Kidney (tissue), 14 donors: ENCODE data around the gene GRID1. TPM values are rescaled to one million over a fixed set of nuclear protein-coding genes. Genes with fewer than 3 reads are reported as not detected.

ENCODE experiments used
- DNase-seq, 5 donors: peaks; one replicate each; pipeline ENCODE4 v3.0.0-alpha.2; 2013 to 2020
- FAIRE-seq: peaks from 2 replicates; lab custom pipeline; 2012; peaks lifted over from hg19 to GRCh38; lab: Jason Lieb, UNC
- H3K27ac ChIP-seq, 2 donors: one replicate each; pipeline ENCODE4 v1.7.0; 2013; ENCODE audit warnings: low read depth in 2 of 2, low read length in 2 of 2, inconsistent platforms in 1 of 2
- H3K27me3 ChIP-seq: one replicate; pipeline ENCODE4 v1.7.1; 2013; ENCODE audit warnings: low read length, inconsistent platforms; ENCODE audit not compliant: control insufficient read depth, insufficient read depth
- H3K36me3 ChIP-seq, 3 donors: one replicate each; pipeline versions ENCODE4 v1.7.0 to v1.7.1; 2013; ENCODE audit warnings: low read length in 3 of 3, control low read depth in 1 of 3, inconsistent platforms in 1 of 3; ENCODE audit not compliant: insufficient read depth in 3 of 3, control insufficient read depth in 2 of 3
- H3K4me1 ChIP-seq, 3 donors: one replicate each; pipeline versions ENCODE4 v1.7.0 to v1.7.1; 2013; ENCODE audit warnings: low read length in 3 of 3, inconsistent platforms in 1 of 3, low read depth in 1 of 3; ENCODE audit not compliant: control insufficient read depth in 2 of 3, insufficient read depth in 2 of 3
- H3K4me3 ChIP-seq, 3 donors: one replicate each; pipeline versions ENCODE4 v1.7.0 to v1.8.1; 2013; ENCODE audit warnings: low read length in 3 of 3, control low read depth in 1 of 3, inconsistent platforms in 1 of 3
- H3K9ac ChIP-seq, 3 donors: one replicate each; pipeline versions ENCODE4 v1.7.0 to v1.7.1; 2013; ENCODE audit warnings: low read length in 3 of 3, control low read depth in 1 of 3, inconsistent platforms in 1 of 3
- H3K9me3 ChIP-seq, 3 donors: one replicate each; pipeline versions ENCODE4 v1.7.0 to v1.7.1; 2013; ENCODE audit warnings: low read length in 3 of 3, control low read depth in 1 of 3, inconsistent platforms in 1 of 3; ENCODE audit not compliant: control insufficient read depth in 2 of 3, insufficient read depth in 1 of 3
- intact Hi-C: fragments of 100-400 bp; cut with DNase I; formaldehyde crosslinking; loops from one replicate; pipeline ENCODE4 v1.11.1; 2022
- polyA plus RNA-seq: library from polyadenylated mRNA; stranded (reverse); fragments of 350-450 nt; fragmentation: Illumina TruSeq; extraction: RNeasy Lipid Tissue Mini Kit (QIAGEN cat#74804); gene quantifications from one replicate; pipeline ENCODE4 v1.2.3, GENCODE V29; 2014; ENCODE audit warnings: low read depth, low replicate concordance; ENCODE audit not compliant: insufficient read depth
- total RNA-seq: library from RNA; stranded (reverse); fragmentation: NEBNext Ultra II Directional; extraction: Animal tissue kit (Norgen Biotek cat#: 25700); gene quantifications from one replicate; pipeline ENCODE4 v1.2.1, GENCODE V29; 2021
- TF ChIP-seq, protein P1 (sequence below): IDR thresholded peaks from 3 replicates; pipeline ENCODE4 v1.5.1; 2012; ENCODE audit warnings: mild to moderate bottlenecking, moderate library complexity, borderline replicate concordance; ENCODE audit not compliant: insufficient read depth; ENCODE audit errors: extremely low read depth
- donor health status: control.
- donor health status: control.
- donor health status: control.
- donor health status: control.
- donor health status: control.
- donor health status: DM: yes; HTN: yes; CAD: no.
- donor health status: Normal renal cell carcinoma (clear cell type).

The GRID1 gene
- total and polyA plus RNA-seq, 2 donors from 2014 or later: 0.37 to 1.4 TPM

DNA sequence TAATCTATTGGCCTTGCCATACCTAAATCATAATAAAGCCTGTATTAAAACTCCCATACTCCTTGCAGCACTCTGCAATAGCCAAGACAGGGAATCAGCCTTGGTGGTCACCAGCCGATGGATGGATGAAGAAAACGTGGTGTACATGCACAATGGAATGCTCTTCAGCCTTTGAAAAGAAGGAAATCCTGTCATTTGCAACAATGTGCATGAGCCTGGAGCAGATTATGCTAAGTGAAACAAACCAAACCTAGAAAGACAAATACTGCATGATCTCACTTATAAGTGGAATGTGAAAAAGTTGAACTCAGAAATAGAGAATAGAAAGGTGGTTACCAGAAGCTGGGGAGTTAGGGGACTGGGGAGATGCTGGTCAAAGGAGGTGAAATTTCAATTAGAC, 218.5 kb downstream of the GRID1 start:
- H3K9me3 ChIP-seq: no peaks in the 10 kb centered on the region
- no peaks in the 10 kb centered on the region for H3K27me3 ChIP-seq
- DNase-seq: no peak
- no peak overlapping the region for H3K9ac ChIP-seq
- H3K27ac ChIP-seq: no peak overlapping the region
- no peaks in the 10 kb centered on the region for H3K36me3 ChIP-seq
- no peak for FAIRE-seq
- H3K4me3 ChIP-seq: no peak overlapping the region
- TF ChIP-seq, protein P1, sequence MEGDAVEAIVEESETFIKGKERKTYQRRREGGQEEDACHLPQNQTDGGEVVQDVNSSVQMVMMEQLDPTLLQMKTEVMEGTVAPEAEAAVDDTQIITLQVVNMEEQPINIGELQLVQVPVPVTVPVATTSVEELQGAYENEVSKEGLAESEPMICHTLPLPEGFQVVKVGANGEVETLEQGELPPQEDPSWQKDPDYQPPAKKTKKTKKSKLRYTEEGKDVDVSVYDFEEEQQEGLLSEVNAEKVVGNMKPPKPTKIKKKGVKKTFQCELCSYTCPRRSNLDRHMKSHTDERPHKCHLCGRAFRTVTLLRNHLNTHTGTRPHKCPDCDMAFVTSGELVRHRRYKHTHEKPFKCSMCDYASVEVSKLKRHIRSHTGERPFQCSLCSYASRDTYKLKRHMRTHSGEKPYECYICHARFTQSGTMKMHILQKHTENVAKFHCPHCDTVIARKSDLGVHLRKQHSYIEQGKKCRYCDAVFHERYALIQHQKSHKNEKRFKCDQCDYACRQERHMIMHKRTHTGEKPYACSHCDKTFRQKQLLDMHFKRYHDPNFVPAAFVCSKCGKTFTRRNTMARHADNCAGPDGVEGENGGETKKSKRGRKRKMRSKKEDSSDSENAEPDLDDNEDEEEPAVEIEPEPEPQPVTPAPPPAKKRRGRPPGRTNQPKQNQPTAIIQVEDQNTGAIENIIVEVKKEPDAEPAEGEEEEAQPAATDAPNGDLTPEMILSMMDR: no peak
- intact Hi-C loops: no loop called here
- no peaks in the 10 kb centered on the region for H3K4me1 ChIP-seq

DNA sequence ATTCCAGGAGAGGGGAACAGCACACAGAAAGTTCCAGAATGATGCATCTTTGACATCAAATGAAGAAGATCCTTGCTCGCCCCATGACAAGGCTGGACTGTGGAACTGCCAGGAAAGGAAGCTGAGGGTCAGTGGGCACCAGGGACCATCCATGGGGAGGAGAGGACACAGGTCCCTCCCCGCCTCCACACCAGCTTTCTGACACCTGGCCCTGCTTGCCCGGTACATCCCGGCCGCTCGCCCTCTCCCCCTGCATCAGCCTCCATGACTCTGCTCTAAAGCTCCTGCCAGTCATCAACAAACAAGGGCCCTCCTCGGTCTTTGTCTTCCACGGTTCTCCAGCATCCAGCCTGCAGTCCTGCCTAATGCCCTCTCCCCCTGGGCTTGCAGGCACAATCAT, 222.3 kb downstream of the GRID1 start:
- H3K27me3 ChIP-seq: no peaks in the 10 kb centered on the region
- H3K27ac ChIP-seq: no peak overlapping the region
- no peak for FAIRE-seq
- no peaks in the 10 kb centered on the region for H3K9me3 ChIP-seq
- intact Hi-C loops: no loop called here
- TF ChIP-seq, protein P1: no peak
- no peak overlapping the region for H3K4me3 ChIP-seq
- H3K4me1 ChIP-seq: no peaks in the 10 kb centered on the region
- DNase-seq: peak in 1 of 5 donors; percentile 46
- H3K9ac ChIP-seq: no peak overlapping the region
- no peaks in the 10 kb centered on the region for H3K36me3 ChIP-seq

DNA sequence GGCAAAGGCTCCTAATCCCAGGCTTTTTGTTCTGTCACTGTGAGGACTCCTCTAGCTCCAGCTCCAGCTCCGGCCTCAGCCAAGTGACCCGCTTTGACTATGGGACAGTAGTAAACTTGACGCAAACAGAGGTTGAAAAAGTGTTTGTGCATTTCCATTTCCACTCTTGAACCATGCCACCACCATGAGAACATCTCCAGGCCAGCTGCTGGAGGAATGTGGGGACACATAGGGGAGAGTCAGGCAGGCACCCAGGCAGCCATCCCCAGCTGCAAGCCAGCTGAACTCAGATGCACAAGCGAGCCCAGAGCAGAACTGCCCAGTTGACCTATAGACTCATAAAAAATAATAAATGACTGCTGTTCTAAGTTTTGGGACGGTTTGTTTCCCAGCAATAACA, 224.7 kb downstream of the GRID1 start:
- H3K4me3 ChIP-seq: no peak overlapping the region
- DNase-seq: peak in 1 of 5 donors; percentile 4
- no peak overlapping the region for H3K27ac ChIP-seq
- no peaks in the 10 kb centered on the region for H3K4me1 ChIP-seq
- no peak overlapping the region for H3K9ac ChIP-seq
- no peak for FAIRE-seq
- no peaks in the 10 kb centered on the region for H3K9me3 ChIP-seq
- no peaks in the 10 kb centered on the region for H3K36me3 ChIP-seq
- TF ChIP-seq, protein P1: no peak
- H3K27me3 ChIP-seq: no peaks in the 10 kb centered on the region
- intact Hi-C loops: no loop called here

DNA sequence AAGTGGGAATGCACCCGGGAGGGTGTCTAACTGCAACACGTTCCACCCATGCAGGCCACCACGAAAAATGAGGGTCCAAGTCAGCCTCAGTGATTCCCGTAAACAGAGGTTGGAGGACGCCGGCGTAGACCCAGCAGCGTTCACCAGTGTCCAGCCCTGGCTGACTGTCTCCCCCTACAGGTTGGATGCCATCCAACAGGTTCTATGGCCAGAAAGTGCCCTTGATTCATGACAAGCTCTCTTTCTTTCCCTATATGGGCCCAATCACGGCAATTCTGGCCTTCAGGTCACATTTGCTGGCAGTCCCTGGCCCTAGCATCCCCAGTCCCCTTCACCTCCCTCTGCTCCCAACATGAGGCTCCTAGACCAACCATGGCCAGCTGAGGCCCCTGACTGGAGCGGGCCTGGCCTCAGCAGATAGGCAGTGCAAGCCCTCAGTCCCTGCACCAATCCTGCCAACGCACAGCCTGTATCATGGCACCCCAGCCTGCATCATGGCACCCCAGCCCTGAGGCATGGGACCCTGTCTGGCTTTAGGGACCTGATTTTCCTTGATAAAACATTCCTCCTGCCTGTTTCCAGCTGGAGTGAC, 227.4 kb downstream of the GRID1 start:
- H3K27me3 ChIP-seq: no peaks in the 10 kb centered on the region
- TF ChIP-seq, protein P1: no peak
- H3K4me1 ChIP-seq: no peaks in the 10 kb centered on the region
- DNase-seq (no peak), FAIRE-seq (no peak)
- no peak overlapping the region for H3K9ac ChIP-seq
- H3K36me3 ChIP-seq: no peaks in the 10 kb centered on the region
- intact Hi-C loops: no loop called here
- no peaks in the 10 kb centered on the region for H3K9me3 ChIP-seq
- H3K27ac ChIP-seq: no peak overlapping the region
- H3K4me3 ChIP-seq: no peak overlapping the region
